Femur (tissue), 1 donor: ENCODE data around the gene OSBPL10.
"Not testable (repeated sequence)": the region's sequence is repeated elsewhere in the genome, so short reads cannot be mapped to it uniquely, and the experiment has no call there.

Source experiments
- DNase-seq: peaks from one replicate; pipeline ENCODE4 v3.0.0-alpha.2; 2017

Gene OSBPL10

GRCh38 chr3:31802981-31803740 lies 177.9 kb downstream of the OSBPL10 start:
- no peak for DNase-seq

GRCh38 chr3:31800436-31800835 lies 180.6 kb downstream of the OSBPL10 start:
- DNase-seq, result no peak

GRCh38 chr3:31798840-31799239 lies 182.2 kb downstream of the OSBPL10 start:
- no peak for DNase-seq

GRCh38 chr3:31793821-31794220 lies 187.2 kb downstream of the OSBPL10 start:
- DNase-seq, result no peak

- DNase-seq, result no peak
These were observed 190.0 kb downstream of the OSBPL10 start for GRCh38 chr3:31791090-31791430.

GRCh38 chr3:31790193-31791089 lies 190.6 kb downstream of the OSBPL10 start:
- no peak for DNase-seq

GRCh38 chr3:31789429-31789828 lies 191.6 kb downstream of the OSBPL10 start:
- no peak for DNase-seq

- DNase-seq, result no peak
These were observed 195.3 kb downstream of the OSBPL10 start for GRCh38 chr3:31785734-31786133.

GRCh38 chr3:31785286-31785685 lies 195.8 kb downstream of the OSBPL10 start:
- no peak for DNase-seq

- DNase-seq, result not testable (repeated sequence)
These were observed 197.2 kb downstream of the OSBPL10 start for GRCh38 chr3:31783851-31784250.

- DNase-seq, result not testable (repeated sequence)
These were observed 198.8 kb downstream of the OSBPL10 start for GRCh38 chr3:31782306-31782705.

GRCh38 chr3:31779514-31779913 lies 201.5 kb downstream of the OSBPL10 start:
- DNase-seq, result no peak

- no peak for DNase-seq
These were observed 203.2 kb downstream of the OSBPL10 start for GRCh38 chr3:31777887-31778286.

- DNase-seq, result no peak
These were observed 204.0 kb downstream of the OSBPL10 start for GRCh38 chr3:31777092-31777491.

GRCh38 chr3:31776016-31776415 lies 205.0 kb downstream of the OSBPL10 start:
- DNase-seq, result no peak

GRCh38 chr3:31775383-31775782 lies 205.7 kb downstream of the OSBPL10 start:
- no peak for DNase-seq

- DNase-seq, result no peak
These were observed 208.1 kb downstream of the OSBPL10 start for GRCh38 chr3:31772758-31773473.

- no peak for DNase-seq
These were observed 208.8 kb downstream of the OSBPL10 start for GRCh38 chr3:31772272-31772671.

GRCh38 chr3:31770822-31771326 lies 210.2 kb downstream of the OSBPL10 start:
- no peak for DNase-seq

- peak; percentile 67 for DNase-seq
These were observed 212.5 kb downstream of the OSBPL10 start for GRCh38 chr3:31768479-31769125.

GRCh38 chr3:31767920-31768319 lies 213.1 kb downstream of the OSBPL10 start:
- no peak for DNase-seq

GRCh38 chr3:31766669-31767068 lies 214.4 kb downstream of the OSBPL10 start:
- DNase-seq, result no peak

GRCh38 chr3:31765871-31766270 lies 215.2 kb downstream of the OSBPL10 start:
- no peak for DNase-seq
